Measurements from ENCODE around the gene FRMD4B.

- TF ChIP-seq CTCF (conservative IDR thresholded peaks at IDR 0.05 in 1 of 2, IDR thresholded peaks at IDR 0.05 in 1 of 2; ENCODE audit: low read depth in 1 of 2, low read length in 2 of 2) (no peak), EZH2 (IDR thresholded peaks at IDR 0.05; ENCODE audit: low read length, missing control alignments) (no peak)
Measured at GRCh38 chr3:69384326-69384725, 1.6 kb downstream of the FRMD4B start.
